ENCODE measurements around the gene AUTS2.
"Not testable (repeated sequence)": the region's sequence is repeated elsewhere in the genome, so short reads cannot be mapped to it uniquely, and the experiment has no call there.

The AUTS2 gene

DNA sequence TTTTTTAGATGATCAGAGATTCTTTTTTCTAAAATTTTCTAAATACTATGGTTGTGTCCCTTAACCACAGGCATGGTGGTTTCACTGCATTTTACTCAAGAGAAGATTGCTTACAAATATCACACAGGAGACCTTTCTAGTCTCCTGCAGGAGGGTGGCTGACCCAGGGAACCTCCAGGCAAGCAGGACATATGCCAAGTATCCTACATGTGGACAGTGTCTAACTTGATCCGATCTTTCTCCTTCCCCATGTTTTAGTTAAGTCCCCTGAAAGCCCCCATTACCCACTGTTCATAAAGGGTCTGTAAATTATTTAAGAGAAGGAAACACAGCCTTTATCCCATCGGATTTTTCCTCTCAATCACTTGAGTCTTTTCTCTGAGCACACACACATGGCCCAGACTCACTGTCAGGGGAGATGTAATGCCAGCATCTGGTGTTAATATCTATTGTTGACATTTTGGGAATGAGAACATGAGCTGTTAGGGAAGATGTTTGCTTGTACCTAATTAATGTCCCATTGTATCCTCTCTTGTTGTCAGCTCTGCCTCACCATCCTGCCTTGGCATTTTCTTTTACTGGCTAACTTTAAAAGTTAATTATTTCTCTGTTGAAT is 755.2 kb downstream of the AUTS2 start:
- no peak for DNase-seq (ENCODE audit: low read depth)

GRCh38 chr7:70353946-70354335 is 755.7 kb downstream of the AUTS2 start:
- no peak for DNase-seq (ENCODE audit: low read depth)

GRCh38 chr7:70354409-70355169 is 756.3 kb downstream of the AUTS2 start:
- DNase-seq (ENCODE audit: low read depth): no peak

DNA sequence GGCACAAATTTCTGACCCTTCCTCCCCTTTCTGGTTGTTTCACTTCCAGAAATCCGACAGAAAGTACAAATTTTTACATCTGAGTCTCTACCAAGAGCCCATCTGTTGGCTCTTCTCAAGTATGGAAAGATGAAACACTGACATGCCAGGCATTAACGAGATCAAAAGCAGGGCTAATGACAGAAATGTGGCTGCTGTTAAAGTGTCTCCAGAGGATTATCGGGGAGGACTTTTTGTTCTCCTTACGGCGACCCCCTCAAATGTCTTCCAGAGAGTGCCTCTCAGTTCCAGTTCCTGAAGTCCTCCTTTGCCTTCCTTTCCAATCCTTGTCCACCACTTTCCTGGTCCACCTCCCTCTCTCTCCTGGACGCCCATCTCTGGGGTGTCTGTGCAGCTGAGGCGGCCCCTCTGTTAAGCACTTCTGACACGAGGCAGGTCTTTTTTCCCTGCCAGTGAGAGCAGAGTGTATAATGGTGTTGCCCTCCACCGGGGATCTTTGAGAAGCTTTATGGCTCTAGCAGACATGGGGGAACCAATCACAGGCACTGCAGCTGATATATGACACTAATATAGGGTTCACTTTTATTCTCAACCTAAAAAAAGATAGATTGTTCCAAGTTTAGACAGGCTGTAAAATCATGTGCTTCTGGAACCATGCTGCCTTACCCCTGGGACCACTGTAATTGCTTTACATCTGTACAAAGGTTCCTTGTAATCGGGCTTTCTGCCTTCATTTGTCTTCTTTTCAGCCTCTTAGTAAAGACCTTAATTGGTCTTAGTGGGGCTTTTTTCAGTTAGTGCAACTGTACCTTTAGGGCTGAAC is 757.1 kb downstream of the AUTS2 start:
- DNase-seq (ENCODE audit: low read depth): no peak

GRCh38 chr7:70356085-70356786 is 758.0 kb downstream of the AUTS2 start:
- DNase-seq (ENCODE audit: low read depth): no peak

GRCh38 chr7:70356787-70357328 is 758.6 kb downstream of the AUTS2 start:
- DNase-seq (ENCODE audit: low read depth): no peak

DNA sequence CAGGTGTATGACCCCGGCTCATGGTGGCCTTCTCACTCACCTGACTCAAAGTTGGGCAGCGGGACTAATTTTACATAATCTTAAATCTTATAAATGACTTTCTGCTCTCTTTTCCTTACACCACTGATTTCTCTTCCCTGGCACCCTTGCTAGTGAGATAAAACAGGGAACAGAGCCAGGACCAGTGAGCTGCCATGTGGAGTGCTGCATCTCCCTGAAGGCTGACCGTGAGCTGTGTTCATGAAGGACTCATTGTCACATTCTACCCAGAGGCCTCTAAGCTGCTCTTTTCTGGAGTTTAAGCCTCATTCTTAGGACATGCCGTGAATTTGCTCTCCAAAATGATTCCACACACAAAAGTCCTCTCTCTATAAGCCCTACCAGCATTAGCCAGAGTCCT is 762.3 kb downstream of the AUTS2 start:
- DNase-seq (ENCODE audit: low read depth): no peak

DNA sequence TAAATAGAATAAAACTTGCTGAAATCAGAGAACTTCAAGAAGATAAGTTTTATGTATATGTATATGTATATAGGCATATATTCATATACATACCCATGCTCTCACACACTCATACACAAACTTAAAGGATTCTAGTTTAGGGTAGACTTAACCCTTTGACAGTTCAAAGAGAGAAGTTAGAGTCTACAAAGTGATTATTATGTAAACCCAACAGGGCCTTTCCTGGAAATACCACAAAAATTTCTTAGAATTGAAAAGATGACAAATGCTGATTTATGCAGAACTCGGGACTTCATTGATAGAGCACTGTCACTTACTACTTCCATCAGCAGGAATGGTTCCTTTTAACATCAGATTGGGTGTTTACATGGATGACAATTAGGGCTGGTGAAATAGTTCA is 763.5 kb downstream of the AUTS2 start:
- DNase-seq (ENCODE audit: low read depth): no peak

GRCh38 chr7:70364393-70364792 is 766.1 kb downstream of the AUTS2 start:
- DNase-seq (ENCODE audit: low read depth): not testable (repeated sequence)

DNA sequence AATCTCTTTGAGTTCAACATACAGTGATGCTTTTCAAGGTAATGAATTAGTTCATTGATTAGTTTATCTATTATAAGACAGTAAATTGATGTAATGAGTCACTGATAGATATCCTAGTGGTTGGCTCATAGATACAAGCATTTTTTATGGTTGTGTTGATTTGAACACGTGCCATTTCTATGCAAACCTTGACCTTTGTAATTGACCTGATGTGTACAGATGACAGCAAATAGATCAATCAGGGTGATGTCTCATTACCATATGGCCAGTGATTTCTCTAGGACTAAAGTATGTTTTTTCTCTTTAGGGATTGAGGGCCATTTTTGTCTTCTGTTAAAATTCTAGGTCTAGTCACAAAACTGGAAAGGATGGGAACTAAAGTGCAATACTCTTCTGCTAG is 773.4 kb downstream of the AUTS2 start:
- no peak for DNase-seq (ENCODE audit: low read depth)

GRCh38 chr7:70372768-70373515 is 774.7 kb downstream of the AUTS2 start:
- DNase-seq (ENCODE audit: low read depth): no peak

DNA sequence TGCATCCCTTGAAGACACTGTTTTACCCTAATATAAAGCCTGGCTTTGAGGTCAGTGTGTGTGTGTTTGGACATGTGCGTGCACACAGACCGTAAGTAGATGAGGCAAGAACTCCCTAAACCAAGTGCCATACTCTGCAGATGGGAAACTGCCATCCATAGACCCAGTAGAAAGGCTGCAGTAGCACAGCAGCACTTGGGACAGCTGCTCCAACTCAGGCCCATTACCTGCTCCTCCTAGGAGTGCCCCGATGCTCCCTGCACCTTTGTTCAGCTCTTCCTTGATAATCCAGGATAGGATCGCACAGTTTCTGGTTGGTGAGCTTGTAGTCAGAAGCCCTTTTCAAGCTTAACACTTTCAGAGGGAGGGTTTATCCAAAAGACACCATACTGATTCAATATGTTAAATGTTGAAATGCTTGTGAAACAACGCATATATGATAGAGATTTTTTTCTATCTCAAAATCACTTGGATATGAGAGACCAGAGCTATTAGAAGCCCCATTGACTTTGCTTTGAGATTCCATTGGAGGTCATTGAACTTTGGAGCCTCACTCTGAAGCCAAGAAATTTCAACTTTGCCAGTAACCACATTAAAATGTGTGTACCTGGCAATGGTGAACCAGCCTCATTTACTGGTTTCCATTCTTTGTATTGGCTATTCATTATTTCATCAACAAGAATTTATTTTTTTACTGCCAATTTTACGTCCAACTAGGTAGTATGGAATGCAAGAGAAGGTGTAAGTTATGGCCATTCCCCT is 776.7 kb downstream of the AUTS2 start:
- no peak for DNase-seq (ENCODE audit: low read depth)

GRCh38 chr7:70376561-70377031 is 778.3 kb downstream of the AUTS2 start:
- no peak for DNase-seq (ENCODE audit: low read depth)

- DNase-seq (ENCODE audit: low read depth): no peak
Measured at GRCh38 chr7:70377957-70378356, 779.7 kb downstream of the AUTS2 start.

- DNase-seq (ENCODE audit: low read depth): no peak
Measured at GRCh38 chr7:70379210-70379609, 780.9 kb downstream of the AUTS2 start.

DNA sequence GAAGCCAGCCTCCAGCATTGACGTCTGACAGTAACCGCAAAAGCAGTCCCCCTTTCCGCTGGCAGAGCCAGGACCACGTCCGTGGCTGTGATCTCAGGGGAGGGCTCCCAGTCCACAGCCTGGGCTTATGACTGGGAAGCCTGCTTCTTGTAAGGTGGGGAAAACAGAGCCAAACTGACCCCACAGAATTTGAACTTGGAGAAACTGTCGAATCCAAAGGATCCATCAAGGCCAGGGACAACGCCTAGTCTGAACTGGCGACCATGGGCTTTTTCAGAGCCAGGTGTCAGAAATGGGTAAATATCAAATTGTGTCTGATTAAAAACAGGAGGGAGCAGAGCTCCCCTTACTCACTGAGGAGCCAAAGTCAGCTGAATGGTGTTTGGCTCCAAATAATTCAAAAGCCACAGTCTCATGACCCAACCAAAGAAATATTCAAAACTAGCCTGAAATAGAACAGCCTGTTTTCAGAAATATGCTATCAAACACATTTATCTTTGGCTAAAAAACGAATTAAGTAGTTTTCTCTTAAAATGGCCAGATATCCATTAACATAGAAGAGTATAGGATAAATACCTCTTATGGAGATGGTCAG is 782.2 kb downstream of the AUTS2 start:
- DNase-seq (ENCODE audit: low read depth): no peak

DNA sequence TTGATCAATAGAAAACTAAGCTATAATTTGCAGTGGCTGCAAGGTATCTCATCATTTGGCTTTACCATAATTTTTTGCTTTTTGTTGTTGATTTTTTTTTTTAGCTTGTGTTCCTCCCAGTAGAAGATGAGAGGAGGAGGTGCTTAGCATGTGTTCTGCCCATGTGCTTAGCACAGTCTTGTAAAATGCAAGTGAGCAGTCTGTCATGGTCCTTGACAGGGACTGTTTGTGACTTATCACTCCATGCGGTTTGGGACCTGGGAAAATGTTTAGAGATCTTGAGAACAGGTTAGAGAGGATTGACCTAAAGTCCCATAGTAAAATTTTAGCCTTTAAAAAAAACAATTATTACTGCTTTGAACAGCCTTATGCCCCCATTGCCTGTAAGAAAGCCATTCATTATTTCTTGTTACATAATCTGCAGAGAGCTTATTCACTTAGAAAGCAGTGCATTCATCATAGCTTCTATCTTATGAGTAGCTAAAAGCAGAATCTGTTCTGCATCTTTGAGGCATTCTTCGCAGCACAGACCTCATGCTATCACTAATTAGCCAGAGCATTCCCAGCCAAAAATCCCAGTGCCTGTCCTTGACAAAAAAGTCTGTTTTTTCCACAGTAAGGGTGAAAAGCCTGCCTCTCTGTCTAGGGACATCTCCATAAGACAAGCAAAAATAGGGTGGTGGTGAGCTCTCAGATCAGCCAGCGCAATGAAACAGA is 784.9 kb downstream of the AUTS2 start:
- DNase-seq (ENCODE audit: low read depth): no peak

GRCh38 chr7:70384024-70384423 is 785.7 kb downstream of the AUTS2 start:
- DNase-seq (ENCODE audit: low read depth): no peak

DNA sequence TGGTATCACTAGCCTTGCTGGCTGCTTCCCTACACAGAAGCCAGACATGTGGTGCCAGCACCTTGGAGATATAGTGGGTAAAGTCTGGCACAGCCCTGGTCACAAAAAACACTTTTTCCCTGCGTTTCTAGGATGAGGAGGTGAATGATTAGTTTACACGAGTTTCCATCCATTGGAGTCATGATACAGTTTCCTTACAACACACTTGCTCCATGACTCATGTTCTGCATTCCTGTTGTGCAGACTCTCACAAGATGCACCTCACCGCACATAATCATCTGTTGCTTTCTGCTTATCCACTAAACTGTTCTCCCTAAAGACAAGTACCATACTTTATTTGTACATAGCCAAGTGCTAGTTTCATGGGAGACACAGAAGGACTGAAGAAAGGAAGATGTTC is 786.6 kb downstream of the AUTS2 start:
- DNase-seq (ENCODE audit: low read depth): no peak
